Colonic mucosa (tissue), 4 donors: Measurements from ENCODE around the gene PDE6B. TPM values are rescaled to one million over a fixed set of nuclear protein-coding genes. Genes with fewer than 3 reads are reported as not detected.

Source experiments
- DNase-seq: peaks from one replicate; pipeline ENCODE4 v3.0.0-alpha.2; 2020
- H3K27ac ChIP-seq: fragments of 200-600 bp; one replicate; pipeline ENCODE4 v1.8.0; 2021
- H3K27me3 ChIP-seq: fragments of 200-600 bp; one replicate; pipeline ENCODE4 v1.8.0; 2021
- H3K36me3 ChIP-seq: fragments of 200-600 bp; one replicate; pipeline ENCODE4 v1.8.0; 2021
- H3K4me1 ChIP-seq: fragments of 200-600 bp; one replicate; pipeline ENCODE4 v1.8.0; 2021; ENCODE audit warnings: mild to moderate bottlenecking
- H3K4me3 ChIP-seq: fragments of 200-600 bp; one replicate; pipeline ENCODE4 v1.8.0; 2021
- H3K9ac ChIP-seq, 2 donors: one replicate each; pipeline ENCODE4 v1.7.0; 2013; ENCODE audit warnings: control low read depth in 2 of 2, low read depth in 2 of 2, low read length in 2 of 2
- H3K9me3 ChIP-seq: fragments of 200-600 bp; one replicate; pipeline ENCODE4 v1.8.0; 2021
- intact Hi-C: fragments of 100-400 bp; cut with DNase I; formaldehyde crosslinking; loops from one replicate; pipeline ENCODE4 v1.14.1; 2022
- total RNA-seq, 2 donors: library from RNA; stranded (reverse); fragmentation: NEBNext Ultra II Directional in 1 of 2; extraction: Animal tissue kit (Norgen Biotek cat#: 25700) in 1 of 2; gene quantifications; one replicate each; pipeline ENCODE4 v1.2.1, GENCODE V29; 2021
- TF ChIP-seq, protein P1 (sequence below): fragments of 200-600 bp; IDR thresholded peaks from one replicate; pipeline ENCODE4 v1.8.0; 2022; ENCODE audit warnings: antibody characterized with exemption, mild to moderate bottlenecking
- donor health status: healthy.
- donor health status: DM: no; HTN: no; CAD: no.
- donor health status: DM: no; HTN: no; CAD: no.

Gene PDE6B
- total RNA-seq, 2 donors from 2014 or later, result 1.2 to 2.3 TPM

DNA sequence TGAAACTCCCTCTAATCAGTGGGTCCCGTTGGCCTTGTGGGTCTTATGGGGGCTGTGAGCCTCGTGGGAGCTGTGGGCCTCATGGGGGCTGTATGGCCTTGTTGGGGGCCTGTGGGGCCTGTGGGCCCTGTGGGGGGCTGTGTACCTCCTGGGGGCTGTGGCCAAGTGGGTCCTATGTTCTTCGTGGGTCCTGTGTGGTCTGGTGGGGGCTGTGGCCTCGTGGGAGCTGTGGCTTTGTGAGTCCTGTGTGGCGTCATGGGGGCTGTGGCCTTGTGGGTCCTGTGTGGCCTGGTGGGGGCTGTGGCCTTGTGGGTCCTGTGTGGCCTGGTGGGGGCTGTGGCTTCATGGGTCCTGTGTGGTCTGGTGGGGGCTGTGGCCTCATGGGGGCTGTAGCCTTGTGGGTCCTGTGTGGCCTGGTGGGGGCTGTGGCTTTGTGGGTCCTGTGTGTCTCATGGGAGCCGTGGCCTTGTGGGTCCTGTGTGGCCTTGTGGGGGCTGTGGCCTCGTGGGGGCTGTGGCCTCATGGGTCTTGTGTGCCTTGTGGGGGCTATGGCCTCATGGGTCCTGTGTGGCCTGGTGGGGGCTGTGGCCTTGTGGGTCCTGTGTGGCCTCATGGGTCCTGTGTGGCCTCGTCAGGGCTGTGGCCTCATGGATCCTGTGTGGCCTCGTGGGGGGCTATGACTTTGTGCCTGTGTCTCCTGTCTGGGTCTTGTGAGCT is 87.7 kb downstream of the PDE6B start:
- no peak overlapping the region for H3K27ac ChIP-seq
- no peaks in the 10 kb centered on the region for H3K36me3 ChIP-seq
- no peak overlapping the region for H3K4me3 ChIP-seq
- intact Hi-C loops, result no loop called here
- DNase-seq, result no peak
- H3K9ac ChIP-seq, result no peak overlapping the region
- H3K27me3 ChIP-seq, result no peaks in the 10 kb centered on the region
- TF ChIP-seq, protein P1, sequence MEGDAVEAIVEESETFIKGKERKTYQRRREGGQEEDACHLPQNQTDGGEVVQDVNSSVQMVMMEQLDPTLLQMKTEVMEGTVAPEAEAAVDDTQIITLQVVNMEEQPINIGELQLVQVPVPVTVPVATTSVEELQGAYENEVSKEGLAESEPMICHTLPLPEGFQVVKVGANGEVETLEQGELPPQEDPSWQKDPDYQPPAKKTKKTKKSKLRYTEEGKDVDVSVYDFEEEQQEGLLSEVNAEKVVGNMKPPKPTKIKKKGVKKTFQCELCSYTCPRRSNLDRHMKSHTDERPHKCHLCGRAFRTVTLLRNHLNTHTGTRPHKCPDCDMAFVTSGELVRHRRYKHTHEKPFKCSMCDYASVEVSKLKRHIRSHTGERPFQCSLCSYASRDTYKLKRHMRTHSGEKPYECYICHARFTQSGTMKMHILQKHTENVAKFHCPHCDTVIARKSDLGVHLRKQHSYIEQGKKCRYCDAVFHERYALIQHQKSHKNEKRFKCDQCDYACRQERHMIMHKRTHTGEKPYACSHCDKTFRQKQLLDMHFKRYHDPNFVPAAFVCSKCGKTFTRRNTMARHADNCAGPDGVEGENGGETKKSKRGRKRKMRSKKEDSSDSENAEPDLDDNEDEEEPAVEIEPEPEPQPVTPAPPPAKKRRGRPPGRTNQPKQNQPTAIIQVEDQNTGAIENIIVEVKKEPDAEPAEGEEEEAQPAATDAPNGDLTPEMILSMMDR, result no peak
- H3K4me1 ChIP-seq, result peaks cover 3% of the 10 kb centered on the region
- H3K9me3 ChIP-seq, result no peaks in the 10 kb centered on the region

DNA sequence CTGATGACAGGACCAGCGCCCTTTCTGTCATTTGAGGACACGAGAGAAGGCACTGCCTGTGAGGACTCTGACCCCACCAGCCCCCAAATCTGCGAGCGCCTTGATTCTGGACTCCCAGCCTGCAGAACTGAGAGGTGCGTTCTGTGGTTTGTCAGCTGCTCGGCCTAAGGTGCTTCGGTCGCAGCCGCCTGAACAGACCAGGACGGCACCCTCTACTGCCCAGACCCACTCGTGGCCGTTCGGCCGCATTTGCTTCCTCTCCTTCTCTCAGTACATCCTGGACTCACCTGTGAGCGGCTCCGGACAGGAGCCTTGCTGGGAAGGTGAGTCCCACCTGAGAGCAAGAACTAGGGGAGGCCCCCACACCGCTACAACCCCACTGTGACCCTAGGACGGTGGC is 88.7 kb downstream of the PDE6B start:
- no peak overlapping the region for H3K9ac ChIP-seq
- H3K9me3 ChIP-seq, result no peaks in the 10 kb centered on the region
- DNase-seq, result no peak
- TF ChIP-seq, protein P1, result no peak
- H3K4me3 ChIP-seq, result no peak overlapping the region
- H3K27me3 ChIP-seq, result no peaks in the 10 kb centered on the region
- H3K27ac ChIP-seq, result no peak overlapping the region
- H3K4me1 ChIP-seq, result no peaks in the 10 kb centered on the region
- intact Hi-C loops, result no loop called here
- no peaks in the 10 kb centered on the region for H3K36me3 ChIP-seq

DNA sequence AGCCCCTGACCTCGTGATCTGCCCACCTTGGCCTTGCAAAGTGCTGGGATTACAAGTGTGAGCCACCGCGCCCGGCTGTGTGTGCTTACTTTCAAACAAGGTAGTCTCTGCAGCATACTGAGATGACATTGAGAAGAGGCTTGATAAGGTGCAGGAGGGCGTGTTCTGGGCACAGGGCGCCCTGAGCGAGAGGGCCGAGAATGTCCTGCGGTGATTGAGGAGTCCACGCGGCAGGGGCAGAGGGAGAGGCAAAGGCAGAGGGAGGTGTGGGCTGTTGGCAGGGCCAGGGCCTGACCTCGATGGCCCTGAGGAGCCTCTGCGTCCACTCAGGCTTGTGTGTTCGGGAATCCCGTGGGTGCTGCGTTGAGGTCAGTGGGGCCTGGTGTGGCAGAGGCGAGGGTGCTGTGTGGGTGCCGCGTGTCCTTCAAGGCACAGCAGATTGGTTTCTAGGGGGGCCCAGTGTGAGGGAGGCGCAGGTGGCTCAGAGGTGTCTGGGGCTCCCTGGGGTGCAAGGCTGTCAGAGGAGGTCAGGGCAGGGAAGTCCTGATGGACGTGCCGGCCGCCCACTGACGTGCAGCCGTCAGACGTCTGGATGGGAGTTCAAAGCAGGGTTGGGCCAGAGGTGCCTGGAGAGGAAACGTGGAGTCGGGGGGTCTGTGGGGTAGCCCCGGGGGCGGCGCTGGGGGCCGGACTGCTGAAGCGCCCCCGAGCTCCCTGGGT is 92.4 kb downstream of the PDE6B start:
- intact Hi-C loops, result no loop called here
- H3K4me1 ChIP-seq, result no peaks in the 10 kb centered on the region
- no peaks in the 10 kb centered on the region for H3K27me3 ChIP-seq
- no peak overlapping the region for H3K4me3 ChIP-seq
- H3K27ac ChIP-seq, result no peak overlapping the region
- H3K9me3 ChIP-seq, result no peaks in the 10 kb centered on the region
- H3K9ac ChIP-seq, result no peak overlapping the region
- DNase-seq, result no peak
- TF ChIP-seq, protein P1, result no peak
- no peaks in the 10 kb centered on the region for H3K36me3 ChIP-seq

DNA sequence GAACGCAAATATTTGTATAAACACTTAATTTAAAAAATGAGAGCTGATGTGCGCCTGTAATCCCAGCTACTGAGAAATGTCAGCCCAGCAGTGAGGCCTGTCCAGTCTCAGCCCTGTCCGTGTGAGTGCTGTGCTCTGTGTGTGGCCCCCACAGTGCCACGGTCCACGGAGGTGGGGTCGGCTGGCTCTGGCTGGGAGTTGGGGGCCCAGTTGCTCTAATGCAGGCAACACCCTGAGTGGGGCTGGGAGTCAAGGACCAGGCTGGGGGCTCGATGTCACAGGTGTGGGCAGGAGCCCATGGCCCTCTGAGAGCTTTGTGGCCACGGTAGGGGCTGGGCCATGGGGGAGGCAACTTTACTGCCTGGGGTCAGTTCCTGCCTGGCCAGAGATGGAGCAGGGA is 93.1 kb downstream of the PDE6B start:
- Histone ChIP-seq H3K9ac (no peak overlapping the region), H3K4me1 (peaks cover under 1% of the 10 kb centered on the region), H3K36me3 (no peaks in the 10 kb centered on the region), H3K27me3 (no peaks in the 10 kb centered on the region), H3K4me3 (no peak overlapping the region), H3K9me3 (no peaks in the 10 kb centered on the region), H3K27ac (no peak overlapping the region)
- TF ChIP-seq, protein P1, result no peak
- intact Hi-C loops, result no loop called here
- DNase-seq, result no peak

Other genes with a start within 250 kb of the PDE6B start
- gene ZNF721, start 126.4 kb upstream of the PDE6B start, total RNA-seq, result 10 to 100 TPM; 20.9 to 24.3 TPM
- gene PIGG, start 126.4 kb upstream of the PDE6B start, total RNA-seq, result 10 to 100 TPM; 44.8 to 45.3 TPM
- not detected for gene TMEM271, start 49.3 kb upstream of the PDE6B start, total RNA-seq
- gene ATP5ME, start 48.7 kb downstream of the PDE6B start, total RNA-seq, result 100 to 1,000 TPM; 416 to 553 TPM
- 10 to 100 TPM; 17.3 to 53.6 TPM for gene MYL5, start 49.0 kb downstream of the PDE6B start, total RNA-seq
- 1 to 10 TPM; 7.1 to 8.4 TPM for gene SLC49A3, start 63.6 kb downstream of the PDE6B start, total RNA-seq
- gene PCGF3, start 80.3 kb downstream of the PDE6B start, total RNA-seq, result 10 to 100 TPM; 50.8 to 53.2 TPM
- 10 to 100 TPM in 1 of 2 donors, 1 to 10 TPM in 1; 2.7 to 16.5 TPM for gene CPLX1, start 200.6 kb downstream of the PDE6B start, total RNA-seq